Liver (tissue), 9 donors: ENCODE data around the gene TOX2. TPM values are rescaled to one million over a fixed set of nuclear protein-coding genes. Genes with fewer than 3 reads are reported as not detected.

ENCODE experiments used
- DNase-seq: peaks from one replicate; pipeline ENCODE4 v3.0.0-alpha.2; 2017; ENCODE audit warnings: low spot score
- H3K27ac ChIP-seq, 2 donors: one replicate each; pipeline ENCODE4 v1.7.0; 2013; ENCODE audit warnings: inconsistent platforms in 2 of 2, low read length in 2 of 2, control low read depth in 1 of 2, low read depth in 1 of 2, mild to moderate bottlenecking in 1 of 2
- H3K27me3 ChIP-seq, 4 donors: one replicate each; pipeline versions ENCODE4 v1.6.1 to v1.7.0; 2013; ENCODE audit warnings: low read length in 3 of 4, inconsistent platforms in 1 of 4, mild to moderate bottlenecking in 1 of 4, moderate library complexity in 1 of 4; ENCODE audit not compliant: control insufficient read depth in 4 of 4, insufficient read depth in 4 of 4
- H3K36me3 ChIP-seq, 4 donors: one replicate each; pipeline versions ENCODE4 v1.6.1 to v1.7.0; 2013; ENCODE audit warnings: low read length in 3 of 4, mild to moderate bottlenecking in 3 of 4, low read depth in 1 of 4, moderate library complexity in 1 of 4; ENCODE audit not compliant: control insufficient read depth in 4 of 4, insufficient read depth in 3 of 4
- H3K4me1 ChIP-seq, 4 donors: one replicate each; pipeline versions ENCODE4 v1.6.1 to v1.7.0; 2013; ENCODE audit warnings: low read length in 3 of 4, mild to moderate bottlenecking in 3 of 4, moderate library complexity in 1 of 4; ENCODE audit not compliant: control insufficient read depth in 4 of 4, insufficient read depth in 4 of 4
- H3K4me3 ChIP-seq, 3 donors: one replicate each; pipeline versions ENCODE4 v1.6.1 to v1.7.0; 2013; ENCODE audit warnings: low read length in 3 of 3, control low read depth in 1 of 3, low read depth in 1 of 3, mild to moderate bottlenecking in 1 of 3
- H3K9ac ChIP-seq, 2 donors: one replicate each; pipeline ENCODE4 v1.7.0; 2013; ENCODE audit warnings: low read length in 2 of 2, mild to moderate bottlenecking in 2 of 2, moderate library complexity in 2 of 2, control low read depth in 1 of 2, low read depth in 1 of 2
- H3K9me3 ChIP-seq, 4 donors: one replicate each; pipeline versions ENCODE4 v1.6.1 to v1.7.0; 2013; ENCODE audit warnings: low read length in 3 of 4; ENCODE audit not compliant: control insufficient read depth in 4 of 4
- ATF3 ChIP-seq: IDR thresholded peaks from 2 replicates; pipeline ENCODE4 v1.6.1; 2016; ENCODE audit warnings: antibody characterized with exemption
- CTCF ChIP-seq: fragments of 150-350 bp; IDR thresholded peaks from 2 replicates; pipeline ENCODE4 v1.5.1; 2017; ENCODE audit warnings: improper control_type of control experiment, low read depth, low read length; ENCODE audit not compliant: missing input control
- FOXA1 ChIP-seq: IDR thresholded peaks from 2 replicates; pipeline ENCODE4 v1.6.1; 2016; ENCODE audit warnings: antibody characterized with exemption
- FOXA2 ChIP-seq: IDR thresholded peaks from 2 replicates; pipeline ENCODE4 v1.6.1; 2016; ENCODE audit warnings: antibody characterized with exemption
- HNF4A ChIP-seq, 2 donors: conservative IDR thresholded peaks; 2 replicates each; pipeline ENCODE4 v1.6.1; 2016; ENCODE audit warnings: antibody characterized with exemption in 2 of 2, mild to moderate bottlenecking in 2 of 2
- HNF4G ChIP-seq: IDR thresholded peaks from 2 replicates; pipeline ENCODE4 v1.6.1; 2016; ENCODE audit warnings: antibody characterized with exemption
- JUND ChIP-seq, 2 donors: IDR thresholded peaks; 2 replicates each; pipeline ENCODE4 v1.6.1; 2016; ENCODE audit warnings: antibody characterized with exemption in 2 of 2
- MAX ChIP-seq: IDR thresholded peaks from 2 replicates; pipeline ENCODE4 v1.6.1; 2016; ENCODE audit warnings: antibody characterized with exemption
- NR2F2 ChIP-seq: IDR thresholded peaks from 2 replicates; pipeline ENCODE4 v1.6.1; 2016; ENCODE audit warnings: antibody characterized with exemption
- RAD21 ChIP-seq, 2 donors: IDR thresholded peaks; 2 replicates each; pipeline ENCODE4 v1.6.1; 2016; ENCODE audit warnings: antibody characterized with exemption in 2 of 2, mild to moderate bottlenecking in 2 of 2
- REST ChIP-seq: IDR thresholded peaks from 2 replicates; pipeline ENCODE4 v1.6.1; 2016; ENCODE audit warnings: antibody characterized with exemption, mild to moderate bottlenecking
- RXRA ChIP-seq, 2 donors: IDR thresholded peaks; 2 replicates each; pipeline ENCODE4 v1.6.1; 2017 to 2018; ENCODE audit warnings: antibody characterized with exemption in 2 of 2, mild to moderate bottlenecking in 1 of 2
- SP1 ChIP-seq: IDR thresholded peaks from 2 replicates; pipeline ENCODE4 v1.6.1; 2018; ENCODE audit warnings: antibody characterized with exemption, mild to moderate bottlenecking
- TAF1 ChIP-seq: conservative IDR thresholded peaks from 2 replicates; pipeline ENCODE4 v1.6.1; 2016; ENCODE audit warnings: antibody characterized with exemption, mild to moderate bottlenecking
- YY1 ChIP-seq: IDR thresholded peaks from 2 replicates; pipeline ENCODE4 v1.6.1; 2016; ENCODE audit warnings: antibody characterized with exemption, mild to moderate bottlenecking
- WGBS: extraction: QIAGEN DNeasy Blood & Tissue Kit; methylation state at CpG from one replicate; pipeline ENCODE4 v1.1.7; 2013; 5-methylcytosine and 5-hydroxymethylcytosine counted together
- polyA plus RNA-seq, 2 donors: library from polyadenylated mRNA; stranded (reverse) in 1 of 2; unstranded in 1 of 2; fragments of 200-250 nt in 1 of 2; fragments of >200 nt in 1 of 2; fragmentation: Nextera tagmentation in 1 of 2; extraction: Ambion mirVana in 1 of 2; gene quantifications; one replicate each; pipeline versions ENCODE4 v1.2.1 to v1.2.3, GENCODE V29; 2013 to 2015
- total RNA-seq, 2 donors: library from RNA; depleted of rRNA; stranded (reverse); fragments of >200 nt; gene quantifications; one replicate each; pipeline ENCODE4 v1.2.3, GENCODE V29; 2014
- TF ChIP-seq, protein P1 (sequence below): IDR thresholded peaks from 2 replicates; pipeline ENCODE4 v1.6.1; 2016; ENCODE audit warnings: antibody characterized with exemption
- donor health status: healthy.
- donor health status: healthy.
- donor health status: healthy.
- donor health status: healthy.
- donor health status: healthy.

The TOX2 gene
- total and polyA plus RNA-seq, 4 donors: 0.33 to 2.7 (median 1.4) TPM

DNA sequence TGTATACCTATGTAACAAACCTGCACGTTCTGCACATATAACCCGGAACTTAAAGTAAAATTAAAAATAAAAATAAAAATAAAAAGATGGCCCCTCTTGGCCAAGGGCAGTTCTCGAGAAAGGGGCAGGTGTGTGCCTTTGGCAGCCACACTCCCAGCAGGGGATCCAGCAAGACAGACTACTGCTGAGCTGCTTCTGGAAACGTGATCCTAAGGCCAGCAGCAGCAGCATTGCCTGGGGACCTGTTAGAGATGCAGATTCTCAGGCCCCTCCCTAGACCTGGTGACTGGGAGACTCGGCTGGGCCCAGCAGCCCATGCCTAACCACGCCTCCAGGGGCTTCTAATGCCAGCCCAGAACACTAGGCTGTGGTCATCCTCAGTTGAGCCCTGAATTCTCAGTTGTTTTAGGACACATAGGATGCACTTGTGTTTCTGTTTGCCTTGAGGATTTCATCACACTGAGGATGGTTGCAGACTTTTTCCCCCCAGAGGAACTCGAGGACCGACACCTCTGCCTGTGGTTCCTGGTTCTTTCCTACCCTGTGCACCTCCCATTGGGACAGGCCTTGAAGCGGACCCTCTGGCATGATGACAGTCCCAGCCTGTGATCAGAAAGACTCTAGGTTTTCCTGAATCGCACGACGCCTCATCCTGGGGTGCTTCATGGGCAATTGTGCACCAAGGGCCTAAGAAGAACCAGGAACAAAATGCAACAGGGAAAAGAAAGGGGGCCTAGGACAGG, 105.9 kb downstream of the TOX2 start:
- Histone ChIP-seq H3K4me1 (peaks cover 0 to 2% (median 0%) of the 10 kb centered on the region in 4 donors), H3K4me3 (no peak overlapping the region), H3K27ac (no peak overlapping the region), H3K27me3 (peaks cover 0 to 3% (median 0%) of the 10 kb centered on the region in 4 donors), H3K36me3 (no peaks in the 10 kb centered on the region), H3K9me3 (no peaks in the 10 kb centered on the region), H3K9ac (no peak overlapping the region)
- 79% methylated on average over 12 of the region's 12 CpGs for WGBS
- DNase-seq: no peak
- TF ChIP-seq RAD21 (IDR thresholded peaks at IDR 0.05) (no peak), TAF1 (no peak), SP1 (no peak), HNF4G (no peak), MAX (no peak), JUND (IDR thresholded peaks at IDR 0.05) (no peak), YY1 (no peak), ATF3 (no peak), FOXA2 (no peak), CTCF (no peak), FOXA1 (no peak), REST (no peak), HNF4A (conservative IDR thresholded peaks at IDR 0.05) (no peak), RXRA (IDR thresholded peaks at IDR 0.05) (no peak), NR2F2 (no peak)
- TF ChIP-seq, protein P1, sequence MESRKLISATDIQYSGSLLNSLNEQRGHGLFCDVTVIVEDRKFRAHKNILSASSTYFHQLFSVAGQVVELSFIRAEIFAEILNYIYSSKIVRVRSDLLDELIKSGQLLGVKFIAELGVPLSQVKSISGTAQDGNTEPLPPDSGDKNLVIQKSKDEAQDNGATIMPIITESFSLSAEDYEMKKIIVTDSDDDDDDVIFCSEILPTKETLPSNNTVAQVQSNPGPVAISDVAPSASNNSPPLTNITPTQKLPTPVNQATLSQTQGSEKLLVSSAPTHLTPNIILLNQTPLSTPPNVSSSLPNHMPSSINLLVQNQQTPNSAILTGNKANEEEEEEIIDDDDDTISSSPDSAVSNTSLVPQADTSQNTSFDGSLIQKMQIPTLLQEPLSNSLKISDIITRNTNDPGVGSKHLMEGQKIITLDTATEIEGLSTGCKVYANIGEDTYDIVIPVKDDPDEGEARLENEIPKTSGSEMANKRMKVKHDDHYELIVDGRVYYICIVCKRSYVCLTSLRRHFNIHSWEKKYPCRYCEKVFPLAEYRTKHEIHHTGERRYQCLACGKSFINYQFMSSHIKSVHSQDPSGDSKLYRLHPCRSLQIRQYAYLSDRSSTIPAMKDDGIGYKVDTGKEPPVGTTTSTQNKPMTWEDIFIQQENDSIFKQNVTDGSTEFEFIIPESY: no peak
